SK-N-SH treated with all-trans-retinoic acid at 6 μM for 48 hours (cell line): ENCODE measurements around the gene PPP1R15B.

Experiments used
- ATAC-seq: fragments of 200-7000 bp; cut with Tn5 transposase; 3 replicates; pipeline ENCODE4 v1.9.1; 2020; ENCODE audit warnings: mild to moderate bottlenecking, moderate library complexity
- ARNTL ChIP-seq: fragments of 450-650 bp; formaldehyde crosslinking; IDR thresholded peaks from 2 replicates; pipeline ENCODE4 v1.5.0; 2020; ENCODE audit warnings: low read depth, mild to moderate bottlenecking, moderate library complexity, borderline replicate concordance
- BACH2 ChIP-seq: fragments of 250-450 bp; sonication (Bioruptor Pico); IDR thresholded peaks from 2 replicates; pipeline ENCODE4 v1.9.0; 2021; ENCODE audit warnings: mild to moderate bottlenecking, borderline replicate concordance
- CREB5 ChIP-seq: fragments of 250-450 bp; sonication (Bioruptor Pico); IDR thresholded peaks from 2 replicates; pipeline ENCODE4 v1.5.1; 2020; ENCODE audit warnings: low read depth, mild to moderate bottlenecking, moderate library complexity
- CSDC2 ChIP-seq: fragments of 250-450 bp; sonication (Bioruptor Pico); IDR thresholded peaks from 2 replicates; pipeline ENCODE4 v1.5.0; 2020; ENCODE audit warnings: mild to moderate bottlenecking, moderate library complexity
- CSRNP3 ChIP-seq: fragments of 250-450 bp; sonication (Bioruptor Pico); IDR thresholded peaks from 2 replicates; pipeline ENCODE4 v1.5.1; 2021; ENCODE audit warnings: mild to moderate bottlenecking, moderate library complexity
- ESRRG ChIP-seq: fragments of 250-450 bp; sonication (Bioruptor Pico); IDR thresholded peaks from 2 replicates; pipeline ENCODE4 v1.6.1; 2021; ENCODE audit warnings: mild to moderate bottlenecking
- GLIS3 ChIP-seq: fragments of 250-450 bp; sonication (Bioruptor Pico); IDR thresholded peaks from 2 replicates; pipeline ENCODE4 v1.5.0; 2020; ENCODE audit warnings: mild to moderate bottlenecking, moderate library complexity
- OSR1 ChIP-seq: fragments of 250-450 bp; sonication (Bioruptor Pico); IDR thresholded peaks from 2 replicates; pipeline ENCODE4 v1.8.0; 2022; ENCODE audit warnings: moderate library complexity, mild to moderate bottlenecking, inconsistent platforms
- PATZ1 ChIP-seq: fragments of 250-450 bp; sonication (Bioruptor Pico); IDR thresholded peaks from 2 replicates; pipeline ENCODE4 v1.8.0; 2020; ENCODE audit warnings: mild to moderate bottlenecking, moderate library complexity, borderline replicate concordance
- PPARA ChIP-seq: fragments of 250-450 bp; sonication (Bioruptor Pico); IDR thresholded peaks from 2 replicates; pipeline ENCODE4 v1.5.0; 2020; ENCODE audit warnings: mild to moderate bottlenecking, borderline replicate concordance
- RARB ChIP-seq: fragments of 250-450 bp; sonication (Bioruptor Pico); IDR thresholded peaks from 2 replicates; pipeline ENCODE4 v1.8.0; 2021; ENCODE audit warnings: mild to moderate bottlenecking, moderate library complexity
- TCF4 ChIP-seq: fragments of 250-450 bp; sonication (Bioruptor Pico); IDR thresholded peaks from 2 replicates; pipeline ENCODE4 v1.8.0; 2021; ENCODE audit warnings: mild to moderate bottlenecking, moderate library complexity, borderline replicate concordance
- TOX ChIP-seq: fragments of 250-450 bp; sonication (Bioruptor Pico); IDR thresholded peaks from 2 replicates; pipeline ENCODE4 v1.8.0; 2021; ENCODE audit warnings: mild to moderate bottlenecking, moderate library complexity, borderline replicate concordance
- TSHZ2 ChIP-seq: fragments of 250-450 bp; sonication (Bioruptor Pico); IDR thresholded peaks from 2 replicates; pipeline ENCODE4 v1.5.0; 2020; ENCODE audit warnings: mild to moderate bottlenecking, moderate library complexity
- ZC3H10 ChIP-seq: fragments of 250-450 bp; sonication (Bioruptor Pico); IDR thresholded peaks from 2 replicates; pipeline ENCODE4 v1.5.1; 2021; ENCODE audit warnings: mild to moderate bottlenecking, moderate library complexity
- ZFP3 ChIP-seq: fragments of 250-450 bp; sonication (Bioruptor Pico); IDR thresholded peaks from 2 replicates; pipeline ENCODE4 v1.5.0; 2020; ENCODE audit warnings: mild to moderate bottlenecking, moderate library complexity
- ZFP30 ChIP-seq: fragments of 450-650 bp; formaldehyde crosslinking; IDR thresholded peaks from 2 replicates; pipeline ENCODE4 v1.5.0; 2022; ENCODE audit warnings: mild to moderate bottlenecking, moderate library complexity
- ZNF565 ChIP-seq: fragments of 450-650 bp; formaldehyde crosslinking; conservative IDR thresholded peaks from 2 replicates; pipeline ENCODE4 v1.5.0; 2020; ENCODE audit warnings: low read depth, mild to moderate bottlenecking, moderate library complexity
- ZNF70 ChIP-seq: fragments of 450-650 bp; formaldehyde crosslinking; IDR thresholded peaks from 2 replicates; pipeline ENCODE4 v1.5.0; 2020; ENCODE audit warnings: mild to moderate bottlenecking, moderate library complexity
- ZNF8 ChIP-seq: fragments of 450-650 bp; formaldehyde crosslinking; IDR thresholded peaks from 2 replicates; pipeline ENCODE4 v1.5.0; 2020; ENCODE audit warnings: mild to moderate bottlenecking, moderate library complexity

Gene PPP1R15B

GRCh38 chr1:204398197-204399125, 13.2 kb downstream of the PPP1R15B start:
- ATAC-seq, result peak; percentile 92
- no peak for TF ChIP-seq TSHZ2
- TF ChIP-seq TCF4 (CRISPR knock-in tag), result peak; percentile 59; the same call in 1 of the 2 replicates

- ATAC-seq, result no peak
- no peak for TF ChIP-seq RARB (CRISPR knock-in tag)
- TF ChIP-seq ESRRG (CRISPR knock-in tag), result no peak
- TF ChIP-seq CREB5 (CRISPR knock-in tag), result no peak
- TF ChIP-seq ZNF565 (CRISPR knock-in tag), result no peak
- TF ChIP-seq ZFP30, result no peak
- TF ChIP-seq PATZ1 (CRISPR knock-in tag), result no peak
- no peak for TF ChIP-seq ZNF8 (CRISPR knock-in tag)
- no peak for TF ChIP-seq ARNTL (CRISPR knock-in tag)
- TF ChIP-seq BACH2 (CRISPR knock-in tag), result no peak
- TF ChIP-seq CSRNP3 (CRISPR knock-in tag), result no peak
- TF ChIP-seq PPARA (CRISPR knock-in tag), result no peak
- TF ChIP-seq ZFP3 (CRISPR knock-in tag), result no peak
- TF ChIP-seq ZNF70 (CRISPR knock-in tag), result no peak
- no peak for TF ChIP-seq CSDC2
- TF ChIP-seq TSHZ2, result no peak
- TF ChIP-seq, all 23 proteins: peak for 0
These were observed 15.5 kb downstream of the PPP1R15B start for GRCh38 chr1:204396015-204396583.

- ATAC-seq, result no peak
- no peak for TF ChIP-seq CSRNP3 (CRISPR knock-in tag)
- no peak for TF ChIP-seq TCF4 (CRISPR knock-in tag)
- TF ChIP-seq TOX, result no peak
- no peak for TF ChIP-seq ZNF8 (CRISPR knock-in tag)
- TF ChIP-seq TSHZ2, result no peak
- no peak for TF ChIP-seq OSR1 (CRISPR knock-in tag)
- TF ChIP-seq ZC3H10 (CRISPR knock-in tag), result no peak
- TF ChIP-seq RARB (CRISPR knock-in tag), result no peak
- no peak for TF ChIP-seq ZNF565 (CRISPR knock-in tag)
- no peak for TF ChIP-seq ARNTL (CRISPR knock-in tag)
- no peak for TF ChIP-seq GLIS3 (CRISPR knock-in tag)
- no peak for TF ChIP-seq ZNF70 (CRISPR knock-in tag)
- no peak for TF ChIP-seq CSDC2
- no peak for TF ChIP-seq ZFP30
- TF ChIP-seq BACH2 (CRISPR knock-in tag), result no peak
- no peak for TF ChIP-seq ZFP3 (CRISPR knock-in tag)
These were observed 20.0 kb downstream of the PPP1R15B start for GRCh38 chr1:204391629-204392028.
